ENCODE results near the gene TMEM184C. TPM values are rescaled to one million over a fixed set of nuclear protein-coding genes. Genes with fewer than 3 reads are reported as not detected.

The TMEM184C gene
- total RNA-seq, 2 donors from 2014 or later, result 15.8 to 20.8 TPM

DNA sequence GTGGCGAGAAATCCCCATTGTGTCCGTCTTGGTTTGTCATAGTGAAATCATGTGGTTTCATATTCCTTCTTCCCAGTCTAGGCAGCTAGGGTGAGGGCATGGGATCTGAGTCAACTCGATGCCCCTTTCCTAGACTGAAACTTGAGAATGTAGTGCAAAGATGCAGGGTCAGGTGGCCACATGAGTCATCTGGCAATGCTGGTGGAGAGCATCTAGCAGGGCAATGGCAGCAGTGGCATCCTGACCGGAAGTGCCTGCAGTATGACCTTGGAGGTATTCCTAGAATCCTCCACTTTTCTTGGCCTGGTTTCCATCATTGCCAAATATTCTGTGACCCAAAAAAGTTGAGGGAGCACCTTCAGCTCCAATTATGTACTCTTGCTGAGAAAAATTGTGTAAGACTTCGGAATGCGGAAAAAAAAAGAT, 39.1 kb upstream of the TMEM184C start:
- H3K9me3 ChIP-seq, result no peaks in the 10 kb centered on the region
- H3K27me3 ChIP-seq, result no peaks in the 10 kb centered on the region
- intact Hi-C loops (cut with DNase I), result no loop called here
- no peak for ATAC-seq
- no peak for DNase-seq
- H3K4me3 ChIP-seq, result no peak overlapping the region
- no peaks in the 10 kb centered on the region for H3K36me3 ChIP-seq (replicated peaks in 1 of 2; ENCODE audit: insufficient read depth in 1 of 2, low read depth in 2 of 2)
- TF ChIP-seq CTCF (IDR thresholded peaks at IDR 0.05) (no peak), POLR2A (IDR thresholded peaks at IDR 0.05) (no peak)
- WGBS, 2 donors, result 76 to 77% methylated on average over 6 of the region's 6 CpGs
- H3K4me1 ChIP-seq, result no peaks in the 10 kb centered on the region
- no peak overlapping the region for H3K27ac ChIP-seq

DNA sequence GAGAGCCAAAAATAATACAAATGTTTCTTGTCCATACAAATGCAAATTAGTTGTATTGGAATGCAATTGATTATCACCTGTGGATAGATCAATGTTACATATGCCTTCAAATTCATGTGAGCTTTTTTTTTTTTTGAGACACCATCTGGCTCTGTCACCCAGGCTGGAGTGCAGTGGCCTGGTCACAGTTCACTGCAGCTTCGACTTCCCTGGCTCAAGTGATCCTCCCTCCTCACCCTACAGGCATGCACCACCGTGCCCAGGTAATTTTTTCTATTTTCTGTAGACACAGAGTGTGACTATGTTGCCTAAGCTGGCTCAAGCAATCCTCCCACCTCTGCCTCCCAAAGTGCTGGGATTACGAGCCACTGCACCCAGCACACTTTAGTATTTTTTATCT, 38.6 kb upstream of the TMEM184C start:
- ATAC-seq (no peak), DNase-seq (no peak)
- intact Hi-C loops (cut with DNase I), result no loop called here
- WGBS, 2 donors, result 55 to 64% methylated on average over 3 of the region's 3 CpGs
- Histone ChIP-seq H3K36me3 (replicated peaks in 1 of 2; ENCODE audit: insufficient read depth in 1 of 2, low read depth in 2 of 2) (no peaks in the 10 kb centered on the region), H3K27me3 (no peaks in the 10 kb centered on the region), H3K27ac (no peak overlapping the region), H3K4me1 (no peaks in the 10 kb centered on the region), H3K4me3 (no peak overlapping the region), H3K9me3 (no peaks in the 10 kb centered on the region)
- TF ChIP-seq CTCF (IDR thresholded peaks at IDR 0.05) (no peak), POLR2A (IDR thresholded peaks at IDR 0.05) (no peak)

GRCh38 chr4:147580396-147580795, 36.8 kb upstream of the TMEM184C start:
- Histone ChIP-seq H3K9me3 (no peaks in the 10 kb centered on the region), H3K4me3 (no peak overlapping the region), H3K4me1 (no peaks in the 10 kb centered on the region), H3K36me3 (replicated peaks in 1 of 2; ENCODE audit: insufficient read depth in 1 of 2, low read depth in 2 of 2) (no peaks in the 10 kb centered on the region), H3K27ac (no peak overlapping the region), H3K27me3 (no peaks in the 10 kb centered on the region)
- no peak for TF ChIP-seq POLR2A (IDR thresholded peaks at IDR 0.05)
- no peak for TF ChIP-seq CTCF (IDR thresholded peaks at IDR 0.05)
- intact Hi-C loops (cut with DNase I), result no loop called here
- DNase-seq (no peak), ATAC-seq (no peak)
- WGBS, 2 donors, result 37 to 45% methylated on average over 1 of the region's 1 CpG

DNA sequence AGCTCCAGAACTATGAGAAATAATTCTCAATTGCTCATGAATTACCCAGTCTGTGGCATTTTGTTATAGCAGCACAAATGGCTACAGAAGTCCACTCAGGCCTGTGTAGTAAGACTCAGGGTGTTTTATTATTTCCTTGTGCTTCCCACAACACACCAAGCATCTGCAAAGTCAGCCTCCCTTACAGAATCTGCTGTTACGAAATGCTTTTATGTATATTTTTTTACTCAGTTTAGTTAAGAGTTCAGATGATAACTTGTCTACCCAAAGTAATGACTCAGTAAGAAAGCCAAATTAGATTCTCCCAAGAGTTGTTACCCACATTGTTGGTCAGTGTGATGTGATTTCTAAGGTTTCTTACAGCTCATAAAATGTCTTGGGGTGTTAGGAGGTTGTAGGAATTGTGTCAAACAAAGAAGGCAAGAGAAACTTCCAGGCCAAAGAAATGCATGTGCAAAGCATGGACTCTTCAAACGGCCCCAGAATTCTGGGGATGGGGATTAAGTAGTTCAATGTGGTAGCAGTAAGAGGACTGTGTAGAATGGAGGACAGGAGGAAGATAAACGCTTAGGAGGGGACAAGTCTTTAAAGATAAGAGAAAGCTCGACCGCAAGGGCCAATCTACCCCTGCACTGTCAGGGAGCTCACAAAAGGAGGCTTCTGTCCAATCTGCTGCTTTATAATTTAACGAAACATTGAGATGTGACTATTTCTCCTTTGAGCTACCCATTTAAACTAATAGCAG, 35.4 kb upstream of the TMEM184C start:
- TF ChIP-seq CTCF (IDR thresholded peaks at IDR 0.05), result no peak
- TF ChIP-seq POLR2A (IDR thresholded peaks at IDR 0.05), result no peak
- ATAC-seq, result no peak
- intact Hi-C loops (cut with DNase I), result no loop called here
- no peaks in the 10 kb centered on the region for H3K9me3 ChIP-seq
- H3K4me3 ChIP-seq, result no peak overlapping the region
- no peaks in the 10 kb centered on the region for H3K4me1 ChIP-seq
- no peak overlapping the region for H3K27ac ChIP-seq
- DNase-seq, result no peak
- no peaks in the 10 kb centered on the region for H3K27me3 ChIP-seq
- H3K36me3 ChIP-seq (replicated peaks in 1 of 2; ENCODE audit: insufficient read depth in 1 of 2, low read depth in 2 of 2), result no peaks in the 10 kb centered on the region
- 68 to 70% methylated on average over 6 of the region's 6 CpGs for WGBS, 2 donors

All from body of pancreas (tissue), 4 donors.